SK-N-SH treated with all-trans-retinoic acid at 6 μM for 48 hours (cell line): ENCODE measurements around the gene KRT20.

Experiments
- ATAC-seq: fragments of 200-7000 bp; cut with Tn5 transposase; 3 replicates; pipeline ENCODE4 v1.9.1; 2020; ENCODE audit warnings: mild to moderate bottlenecking, moderate library complexity
- ARNTL ChIP-seq: fragments of 450-650 bp; formaldehyde crosslinking; IDR thresholded peaks from 2 replicates; pipeline ENCODE4 v1.5.0; 2020; ENCODE audit warnings: low read depth, mild to moderate bottlenecking, moderate library complexity, borderline replicate concordance
- BACH2 ChIP-seq: fragments of 250-450 bp; sonication (Bioruptor Pico); IDR thresholded peaks from 2 replicates; pipeline ENCODE4 v1.9.0; 2021; ENCODE audit warnings: mild to moderate bottlenecking, borderline replicate concordance
- CREB5 ChIP-seq: fragments of 250-450 bp; sonication (Bioruptor Pico); IDR thresholded peaks from 2 replicates; pipeline ENCODE4 v1.5.1; 2020; ENCODE audit warnings: low read depth, mild to moderate bottlenecking, moderate library complexity
- CSDC2 ChIP-seq: fragments of 250-450 bp; sonication (Bioruptor Pico); IDR thresholded peaks from 2 replicates; pipeline ENCODE4 v1.5.0; 2020; ENCODE audit warnings: mild to moderate bottlenecking, moderate library complexity
- CSRNP3 ChIP-seq: fragments of 250-450 bp; sonication (Bioruptor Pico); IDR thresholded peaks from 2 replicates; pipeline ENCODE4 v1.5.1; 2021; ENCODE audit warnings: mild to moderate bottlenecking, moderate library complexity
- ESRRG ChIP-seq: fragments of 250-450 bp; sonication (Bioruptor Pico); IDR thresholded peaks from 2 replicates; pipeline ENCODE4 v1.6.1; 2021; ENCODE audit warnings: mild to moderate bottlenecking
- GLIS3 ChIP-seq: fragments of 250-450 bp; sonication (Bioruptor Pico); IDR thresholded peaks from 2 replicates; pipeline ENCODE4 v1.5.0; 2020; ENCODE audit warnings: mild to moderate bottlenecking, moderate library complexity
- ISL1 ChIP-seq: fragments of 250-450 bp; sonication (Bioruptor Pico); IDR thresholded peaks from 2 replicates; pipeline ENCODE4 v2.1.2; 2022; ENCODE audit warnings: mild to moderate bottlenecking, moderate library complexity
- OSR1 ChIP-seq: fragments of 250-450 bp; sonication (Bioruptor Pico); IDR thresholded peaks from 2 replicates; pipeline ENCODE4 v1.8.0; 2022; ENCODE audit warnings: moderate library complexity, mild to moderate bottlenecking, inconsistent platforms
- PATZ1 ChIP-seq: fragments of 250-450 bp; sonication (Bioruptor Pico); IDR thresholded peaks from 2 replicates; pipeline ENCODE4 v1.8.0; 2020; ENCODE audit warnings: mild to moderate bottlenecking, moderate library complexity, borderline replicate concordance
- POU6F1 ChIP-seq: fragments of 250-450 bp; sonication (Bioruptor Pico); IDR thresholded peaks from 2 replicates; pipeline ENCODE4 v1.8.0; 2021; ENCODE audit warnings: low read depth, mild to moderate bottlenecking, moderate library complexity, borderline replicate concordance
- PPARA ChIP-seq: fragments of 250-450 bp; sonication (Bioruptor Pico); IDR thresholded peaks from 2 replicates; pipeline ENCODE4 v1.5.0; 2020; ENCODE audit warnings: mild to moderate bottlenecking, borderline replicate concordance
- RARB ChIP-seq: fragments of 250-450 bp; sonication (Bioruptor Pico); IDR thresholded peaks from 2 replicates; pipeline ENCODE4 v1.8.0; 2021; ENCODE audit warnings: mild to moderate bottlenecking, moderate library complexity
- SNAI2 ChIP-seq: fragments of 250-450 bp; sonication (Bioruptor Pico); IDR thresholded peaks from 2 replicates; pipeline ENCODE4 v1.5.0; 2020; ENCODE audit warnings: mild to moderate bottlenecking, moderate library complexity
- TCF4 ChIP-seq: fragments of 250-450 bp; sonication (Bioruptor Pico); IDR thresholded peaks from 2 replicates; pipeline ENCODE4 v1.8.0; 2021; ENCODE audit warnings: mild to moderate bottlenecking, moderate library complexity, borderline replicate concordance
- TOX ChIP-seq: fragments of 250-450 bp; sonication (Bioruptor Pico); IDR thresholded peaks from 2 replicates; pipeline ENCODE4 v1.8.0; 2021; ENCODE audit warnings: mild to moderate bottlenecking, moderate library complexity, borderline replicate concordance
- TSHZ2 ChIP-seq: fragments of 250-450 bp; sonication (Bioruptor Pico); IDR thresholded peaks from 2 replicates; pipeline ENCODE4 v1.5.0; 2020; ENCODE audit warnings: mild to moderate bottlenecking, moderate library complexity
- ZC3H10 ChIP-seq: fragments of 250-450 bp; sonication (Bioruptor Pico); IDR thresholded peaks from 2 replicates; pipeline ENCODE4 v1.5.1; 2021; ENCODE audit warnings: mild to moderate bottlenecking, moderate library complexity
- ZFP3 ChIP-seq: fragments of 250-450 bp; sonication (Bioruptor Pico); IDR thresholded peaks from 2 replicates; pipeline ENCODE4 v1.5.0; 2020; ENCODE audit warnings: mild to moderate bottlenecking, moderate library complexity
- ZFP30 ChIP-seq: fragments of 450-650 bp; formaldehyde crosslinking; IDR thresholded peaks from 2 replicates; pipeline ENCODE4 v1.5.0; 2022; ENCODE audit warnings: mild to moderate bottlenecking, moderate library complexity
- ZNF565 ChIP-seq: fragments of 450-650 bp; formaldehyde crosslinking; conservative IDR thresholded peaks from 2 replicates; pipeline ENCODE4 v1.5.0; 2020; ENCODE audit warnings: low read depth, mild to moderate bottlenecking, moderate library complexity
- ZNF70 ChIP-seq: fragments of 450-650 bp; formaldehyde crosslinking; IDR thresholded peaks from 2 replicates; pipeline ENCODE4 v1.5.0; 2020; ENCODE audit warnings: mild to moderate bottlenecking, moderate library complexity

The KRT20 gene

GRCh38 chr17:40884708-40885512 is at the start of gene KRT20:
TSS of gene KRT20 (minus strand) at chr17:40885242. CDS start at chr17:40885185, 57 bp downstream.
- no peak for ATAC-seq
- no peak for TF ChIP-seq GLIS3 (CRISPR knock-in tag)
- no peak for TF ChIP-seq ISL1 (CRISPR knock-in tag)
- no peak for TF ChIP-seq PATZ1 (CRISPR knock-in tag)
- no peak for TF ChIP-seq PPARA (CRISPR knock-in tag)
- TF ChIP-seq BACH2 (CRISPR knock-in tag), result no peak
- no peak for TF ChIP-seq SNAI2
- TF ChIP-seq ZFP30 (CRISPR knock-in tag), result no peak
- TF ChIP-seq CSRNP3 (CRISPR knock-in tag), result no peak
- TF ChIP-seq ZNF565 (CRISPR knock-in tag), result no peak
- no peak for TF ChIP-seq ZC3H10 (CRISPR knock-in tag)
- no peak for TF ChIP-seq POU6F1 (CRISPR knock-in tag)
- TF ChIP-seq CREB5 (CRISPR knock-in tag), result no peak
- no peak for TF ChIP-seq TCF4 (CRISPR knock-in tag)
- no peak for TF ChIP-seq ZFP3 (CRISPR knock-in tag)
- no peak for TF ChIP-seq RARB (CRISPR knock-in tag)

- ATAC-seq, result no peak
- TF ChIP-seq TOX (no peak), ZFP3 (CRISPR knock-in tag) (no peak), ESRRG (CRISPR knock-in tag) (no peak), TSHZ2 (no peak), CREB5 (CRISPR knock-in tag) (no peak), TCF4 (CRISPR knock-in tag) (no peak), ZNF70 (CRISPR knock-in tag) (no peak), RARB (CRISPR knock-in tag) (no peak), PPARA (CRISPR knock-in tag) (no peak), CSDC2 (CRISPR knock-in tag) (no peak), ZC3H10 (CRISPR knock-in tag) (no peak), CSRNP3 (CRISPR knock-in tag) (no peak), PATZ1 (CRISPR knock-in tag) (no peak), OSR1 (no peak), ISL1 (CRISPR knock-in tag) (no peak), ARNTL (CRISPR knock-in tag) (no peak), POU6F1 (CRISPR knock-in tag) (no peak)
Observed at GRCh38 chr17:40932608-40933007, 47.6 kb upstream of the KRT20 start.
